K562 (cell line): ENCODE data around the gene SMIM29. TPM values are rescaled to one million over a fixed set of nuclear protein-coding genes. Genes with fewer than 3 reads are reported as not detected.

Experiments used
- E2F4 ChIP-seq: sonication (generic); formaldehyde crosslinking; IDR thresholded peaks from 2 replicates; pipeline ENCODE4 v1.8.0; 2022; ENCODE audit warnings: mild to moderate bottlenecking, low read depth, missing genetic modification reagents
- ELF1 ChIP-seq: fragments of 200-800 bp; sonication (Bioruptor generic); IDR thresholded peaks from 2 replicates; pipeline ENCODE4 v1.6.1; 2016; ENCODE audit warnings: missing genetic modification characterization, missing compliant biosample characterization
- FOXM1 ChIP-seq, 2 experiments: fragments of 450-650 bp in 1 of 2; sonication (generic) in 1 of 2; formaldehyde crosslinking in 1 of 2; IDR thresholded peaks; 2 replicates each; pipeline versions ENCODE4 v1.6.1 to v1.9.0; 2017 to 2022; ENCODE audit warnings: low read depth in 2 of 2, mild to moderate bottlenecking in 2 of 2, missing genetic modification reagents in 1 of 2, moderate library complexity in 1 of 2
- HINFP ChIP-seq: fragments of 450-650 bp; conservative IDR thresholded peaks from 2 replicates; pipeline ENCODE4 v1.6.1; 2016; ENCODE audit warnings: missing genetic modification characterization, low read depth, mild to moderate bottlenecking, control low read depth, missing compliant biosample characterization
- ILF3 ChIP-seq: fragments of 450-650 bp; IDR thresholded peaks from 2 replicates; pipeline ENCODE4 v1.6.1; 2018; ENCODE audit warnings: antibody characterized with exemption, mild to moderate bottlenecking, moderate library complexity, borderline replicate concordance
- LEF1 ChIP-seq: fragments of 450-650 bp; IDR thresholded peaks from 2 replicates; pipeline ENCODE4 v1.6.1; 2016; ENCODE audit warnings: mild to moderate bottlenecking
- TCF15 ChIP-seq: fragments of 250-450 bp; sonication (Bioruptor Pico); IDR thresholded peaks from 2 replicates; pipeline ENCODE4 v1.8.0; 2022; ENCODE audit warnings: moderate library complexity, mild to moderate bottlenecking, inconsistent platforms
- ZBED1 ChIP-seq: IDR thresholded peaks from 2 replicates; pipeline ENCODE4 v1.6.1; 2014
- ZBTB11 ChIP-seq, 3 experiments: fragments of 200-800 bp in 1 of 3; fragments of 250-450 bp in 1 of 3; fragments of 450-650 bp in 1 of 3; sonication (Bioruptor Pico) in 1 of 3; sonication (Bioruptor generic) in 1 of 3; formaldehyde crosslinking in 1 of 3; IDR thresholded peaks; 2 replicates each; pipeline versions ENCODE4 v1.6.1 to v1.8.0; 2016 to 2022; ENCODE audit warnings: mild to moderate bottlenecking in 2 of 3, missing genetic modification characterization in 2 of 3, missing compliant biosample characterization in 1 of 3, moderate library complexity in 1 of 3
- ZNF175 ChIP-seq: fragments of 200-800 bp; sonication (Bioruptor generic); IDR thresholded peaks from 2 replicates; pipeline ENCODE4 v1.6.1; 2016; ENCODE audit warnings: low read depth, mild to moderate bottlenecking, missing genetic modification characterization, missing compliant biosample characterization
- ZNF217 ChIP-seq: sonication (generic); formaldehyde crosslinking; IDR thresholded peaks from 2 replicates; pipeline ENCODE4 v1.8.0; 2022; ENCODE audit warnings: mild to moderate bottlenecking, missing genetic modification reagents
- ZNF253 ChIP-seq: fragments of 250-450 bp; sonication (Bioruptor Pico); conservative IDR thresholded peaks from 2 replicates; pipeline ENCODE4 v1.6.1; 2021; ENCODE audit warnings: mild to moderate bottlenecking
- ZNF277 ChIP-seq: fragments of 250-450 bp; sonication (Bioruptor Pico); IDR thresholded peaks from 2 replicates; pipeline ENCODE4 v1.8.0; 2022; ENCODE audit warnings: inconsistent platforms, mild to moderate bottlenecking, moderate library complexity, borderline replicate concordance
- ZNF395 ChIP-seq: fragments of 200-800 bp; sonication (Bioruptor generic); IDR thresholded peaks from 2 replicates; pipeline ENCODE4 v1.6.1; 2017; ENCODE audit warnings: missing genetic modification characterization, missing compliant biosample characterization
- polyA plus RNA-seq, 8 experiments: library from polyadenylated mRNA; depleted of rRNA in 4 of 8; stranded (reverse) in 5 of 8; unstranded in 3 of 8; fragments of >200 nt; fragmentation: Nextera tagmentation in 2 of 8; fragmentation: Illumina TruSeq in 1 of 8; extraction: Ambion mirVana in 2 of 8; extraction: Trizol in 1 of 8; gene quantifications; 2 replicates each; pipeline versions ENCODE4 v1.2.1 to v1.2.3, GENCODE V29; 2011 to 2014; ENCODE audit warnings: inconsistent platforms in 1 of 8, missing spikeins in 1 of 8
- total RNA-seq, 7 experiments: library from RNA; depleted of rRNA in 6 of 7; stranded (reverse); fragments of >200 nt in 6 of 7; fragmentation: Illumina TruSeq in 2 of 7; extraction: Trizol in 2 of 7; gene quantifications; 2 replicates each; pipeline versions ENCODE4 v1.2.1 to v1.2.3, GENCODE V29; 2011 to 2021; ENCODE audit warnings: low replicate concordance in 1 of 7

The SMIM29 gene
- total and polyA plus RNA-seq, 9 of the 15 experiments (the other 6 are each of a cell fraction or from before 2014, with no cell fraction given) = 6.5 to 36.7 (median 20.9) TPM

GRCh38 chr6:34235307-34236130 is 13.3 kb downstream of the SMIM29 start (continued):
- TF ChIP-seq ZNF395 (CRISPR knock-in tag) = peak; percentile 83
- TF ChIP-seq ZBTB11 (CRISPR knock-in tag; IDR thresholded peaks at IDR 0.05) = no peak
- peak; percentile 44 for TF ChIP-seq ZNF175 (CRISPR knock-in tag)
- TF ChIP-seq ZNF217 (CRISPR knock-in tag) = no peak
- no peak for TF ChIP-seq FOXM1 (IDR thresholded peaks at IDR 0.05; ENCODE audit: low read depth)
- TF ChIP-seq FOXM1 (CRISPR knock-in tag; IDR thresholded peaks at IDR 0.05; ENCODE audit: low read depth) = no peak
- no peak for TF ChIP-seq LEF1
- no peak for TF ChIP-seq ELF1
- peak; percentile 87; the same call in 1 of the 2 replicates for TF ChIP-seq ILF3
- 0 out of 2 replicates have a peak, but pooled peaks have one; percentile 20 for TF ChIP-seq ZNF253 (CRISPR knock-in tag)
- TF ChIP-seq ZNF277 (CRISPR knock-in tag) = no peak
- TF ChIP-seq TCF15 (CRISPR knock-in tag) = no peak
- no peak for TF ChIP-seq HINFP (tag)
- TF ChIP-seq ZBED1 = peak; percentile 34; the same call in 1 of the 2 replicates
- TF ChIP-seq E2F4 (CRISPR knock-in tag) = no peak
